Measurements from ENCODE around the gene RPL10A.

GRCh38 chr6:35478259-35478658 is 10.1 kb downstream of the RPL10A start:
- no peak for TF ChIP-seq CTCF (IDR thresholded peaks at IDR 0.05)
- TF ChIP-seq POLR2A (IDR thresholded peaks at IDR 0.05) = no peak
